GM20431 (cell line): ENCODE measurements around the gene HECTD1.
"Not testable (repeated sequence)": the region's sequence is repeated elsewhere in the genome, so short reads cannot be mapped to it uniquely, and the experiment has no call there.

Experiments used
- in situ Hi-C: fragments of 300-500 bp; cut with MseI, MboI; formaldehyde crosslinking; loops from one replicate; pipeline ENCODE4 v1.15.0; 2020; ENCODE audit warnings: low sequenced_read_pairs; ENCODE audit not compliant: unreplicated experiment

Gene HECTD1

DNA sequence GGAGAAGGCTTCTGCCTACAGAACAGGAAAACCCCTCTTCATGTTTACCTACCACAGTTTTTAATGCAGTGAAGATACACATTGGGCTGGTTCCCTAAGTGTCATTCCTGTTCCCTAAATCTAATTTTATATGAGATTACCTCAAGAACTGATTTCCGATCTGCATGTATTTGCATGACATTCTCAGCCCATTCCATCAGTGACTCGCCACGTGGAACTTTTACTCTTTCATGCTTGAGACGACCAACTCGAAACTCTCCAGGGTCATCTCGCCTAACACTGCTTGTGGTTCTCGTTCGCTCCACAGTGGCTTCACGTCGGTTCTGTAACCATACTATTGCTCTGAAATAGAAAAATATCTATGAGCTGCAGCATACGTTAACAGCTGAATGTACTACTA is 98.3 kb downstream of the HECTD1 start:
- in situ Hi-C loops = no loop called here

DNA sequence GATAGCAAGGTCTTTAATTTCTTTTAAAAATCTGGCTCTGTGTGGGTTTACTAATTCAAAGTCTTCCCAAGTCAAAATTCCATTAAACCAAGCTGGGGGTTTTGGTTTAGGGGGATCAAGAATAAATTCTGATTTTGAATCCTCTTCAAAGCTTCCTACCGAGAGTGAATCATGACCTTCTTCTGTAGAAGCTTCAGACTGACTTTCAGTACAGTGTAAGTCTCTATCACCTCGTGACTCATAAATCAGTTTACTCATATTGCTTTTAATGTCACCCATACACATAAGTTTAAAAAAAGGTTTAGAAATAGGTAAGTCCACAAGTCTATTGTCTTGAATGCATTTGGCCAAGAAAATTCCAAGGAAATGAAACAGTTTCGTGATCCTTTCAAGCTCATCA is 100.8 kb downstream of the HECTD1 start:
- in situ Hi-C loops = no loop called here

DNA sequence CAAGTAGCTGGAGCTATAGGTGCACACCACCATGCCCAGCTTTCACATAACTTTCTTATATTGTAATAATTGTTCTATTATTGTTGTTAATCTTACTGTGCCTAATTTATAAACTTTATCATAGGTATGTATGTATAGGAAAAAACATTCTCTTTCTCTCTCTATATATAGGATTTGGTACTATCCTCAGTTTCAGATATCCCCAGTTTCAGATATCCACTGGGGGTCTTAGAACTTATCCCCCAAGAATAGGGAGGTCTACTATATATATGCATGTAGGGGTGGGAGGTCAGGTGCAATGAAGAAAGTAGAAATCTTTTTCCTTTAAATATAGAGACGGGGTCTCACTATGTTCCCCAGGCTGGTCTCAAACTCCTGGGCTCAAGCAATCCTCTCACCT is 110.5 kb downstream of the HECTD1 start:
- in situ Hi-C loops = no loop called here

DNA sequence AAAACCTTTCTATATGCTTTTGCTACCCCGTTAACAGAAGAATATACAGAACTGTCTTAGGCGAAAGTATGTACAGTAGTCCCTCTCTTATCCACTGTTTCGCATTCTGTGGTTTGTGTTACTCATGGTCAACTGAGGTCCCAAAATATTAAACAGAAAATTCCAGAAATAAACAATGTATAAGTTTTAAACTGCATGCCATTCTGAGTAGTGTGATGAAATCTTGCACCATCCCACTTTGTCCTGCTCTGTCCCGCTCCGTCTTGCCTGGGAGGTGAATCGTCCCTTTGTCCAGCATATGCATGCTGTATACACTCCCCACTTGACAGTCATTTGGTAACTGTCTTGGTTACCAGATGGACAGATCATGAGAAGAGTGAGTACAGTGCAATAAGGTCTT is 111.3 kb downstream of the HECTD1 start:
- in situ Hi-C loops = no loop called here

DNA sequence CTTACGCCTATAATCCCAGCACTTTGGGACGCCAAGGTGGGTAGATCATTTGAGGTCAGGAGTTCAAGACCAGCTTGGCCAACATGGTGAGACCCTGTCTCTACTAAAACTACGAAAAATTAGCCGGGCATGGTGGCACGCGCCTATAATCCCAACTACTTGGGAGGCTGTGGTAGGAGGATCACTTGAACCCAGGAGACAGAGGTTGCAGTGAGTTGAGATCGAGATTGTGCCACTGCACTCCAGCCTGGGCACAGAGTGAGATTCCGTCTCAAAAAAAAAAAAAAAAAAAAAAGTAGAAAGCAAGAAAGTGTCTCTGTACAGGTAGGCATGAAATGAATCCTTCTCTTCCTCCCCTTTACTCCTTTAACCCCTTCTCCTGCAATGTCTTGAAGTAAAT is 111.8 kb downstream of the HECTD1 start:
- in situ Hi-C loops = not testable (repeated sequence)

DNA sequence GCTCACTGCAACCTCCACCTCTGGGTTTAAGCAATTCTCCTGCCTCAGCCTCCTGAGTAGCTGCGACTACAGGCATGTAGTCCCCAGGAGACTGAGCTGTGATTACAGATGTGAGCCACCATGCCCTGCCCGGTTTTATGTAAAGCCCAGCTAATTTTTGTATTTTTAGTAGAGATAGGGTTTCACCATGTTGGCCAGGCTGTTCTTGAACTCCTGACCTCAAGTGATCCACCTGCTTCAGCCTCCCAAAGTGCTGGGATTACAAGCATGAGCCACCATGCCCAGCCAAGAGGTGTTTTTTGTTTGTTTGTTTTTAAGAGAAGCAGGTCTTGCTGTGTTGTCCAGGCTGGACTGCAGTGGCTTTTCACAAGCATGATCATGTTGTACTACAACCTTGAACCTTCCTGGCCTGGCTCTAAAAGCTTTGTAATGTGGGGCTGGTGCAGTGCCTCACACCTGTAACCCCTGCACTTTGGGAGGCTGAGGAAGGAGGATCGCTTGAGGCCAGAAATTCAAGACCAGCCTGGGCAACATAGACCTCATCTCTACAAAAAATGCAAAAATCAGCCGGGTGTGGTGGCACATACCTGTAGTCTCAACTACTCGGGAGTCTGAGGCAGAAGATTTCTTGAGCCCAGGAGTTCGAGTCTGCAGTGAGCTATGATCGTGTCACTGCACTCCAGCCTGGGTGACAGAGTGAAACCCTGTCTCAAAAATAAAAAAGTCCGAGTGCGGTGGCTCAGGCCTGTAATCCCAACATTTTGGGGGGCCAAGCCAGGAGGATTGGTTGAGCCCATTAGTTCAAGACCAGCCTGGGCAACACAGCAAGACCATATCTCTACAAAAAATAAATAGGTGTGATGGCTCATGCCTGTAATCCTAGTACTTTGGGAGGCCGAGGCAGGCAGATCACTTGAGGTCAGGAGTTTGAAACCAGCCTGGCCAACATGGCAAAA is 113.4 kb downstream of the HECTD1 start:
- in situ Hi-C loops = not testable (repeated sequence)

DNA sequence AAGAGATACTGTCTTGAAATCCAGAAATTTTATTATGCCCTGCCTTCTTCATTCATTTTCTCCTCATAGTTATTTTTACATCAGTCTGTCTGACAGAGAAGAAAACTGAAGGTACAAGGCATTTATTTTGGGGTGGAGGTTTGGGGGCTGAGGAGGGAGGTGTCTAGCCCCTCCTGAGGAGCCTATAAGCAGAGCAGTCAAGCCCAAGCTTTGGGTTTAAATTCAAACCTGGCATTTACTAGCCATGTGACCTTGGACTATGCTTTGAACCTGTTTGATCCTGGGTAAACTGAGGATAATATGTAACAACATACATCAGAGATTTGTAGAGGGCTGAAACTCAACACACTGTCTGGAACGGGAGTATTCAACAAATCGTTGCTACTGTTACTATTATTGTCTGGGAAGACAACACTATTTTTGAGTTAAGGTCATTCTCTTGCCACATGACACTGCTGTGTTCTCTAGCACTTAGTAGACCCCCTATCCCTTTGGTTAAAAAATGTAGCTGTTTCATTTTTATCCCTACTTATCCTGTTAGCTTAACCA is 115.4 kb downstream of the HECTD1 start:
- in situ Hi-C loops = no loop called here

DNA sequence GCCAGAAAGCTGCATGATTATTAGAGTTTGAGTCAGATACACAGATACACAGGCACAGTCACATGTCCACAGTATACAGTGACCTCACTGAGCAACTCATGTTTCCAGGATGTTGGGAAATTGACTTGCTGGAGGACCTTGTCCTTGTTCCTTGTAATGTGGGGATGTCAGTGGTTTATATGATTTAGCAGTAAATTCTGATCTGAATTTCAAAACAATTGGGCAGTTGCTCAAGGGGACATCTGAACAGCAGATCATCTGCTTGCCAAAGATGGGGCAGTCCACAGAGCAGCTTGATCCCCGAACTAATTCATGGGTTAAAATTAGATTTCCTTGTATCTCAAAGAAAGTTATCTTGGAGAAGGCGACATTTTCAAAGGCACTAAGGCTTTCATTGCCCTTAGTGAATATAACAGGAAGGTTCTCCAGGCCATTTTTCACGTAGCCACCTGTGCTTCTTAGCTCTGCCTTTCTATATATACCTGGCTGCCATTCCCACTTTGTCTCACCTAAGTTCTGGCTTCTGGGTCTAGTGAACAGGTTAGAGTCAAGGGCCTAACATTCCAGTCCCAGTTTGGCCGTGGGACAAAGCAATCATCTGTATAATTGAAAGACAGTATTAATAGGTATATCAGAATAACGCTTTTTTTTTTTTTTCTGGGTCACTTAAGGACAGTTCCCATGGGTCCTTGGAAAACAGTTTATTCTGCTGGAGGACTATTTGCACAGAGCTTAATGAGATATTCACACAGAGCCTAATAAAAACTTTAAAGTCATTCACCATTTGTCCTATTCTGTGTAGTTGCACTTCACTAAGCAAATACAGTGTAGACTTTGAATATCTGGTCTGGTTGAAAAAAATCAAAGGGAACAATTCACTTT is 116.5 kb downstream of the HECTD1 start:
- in situ Hi-C loops = no loop called here

DNA sequence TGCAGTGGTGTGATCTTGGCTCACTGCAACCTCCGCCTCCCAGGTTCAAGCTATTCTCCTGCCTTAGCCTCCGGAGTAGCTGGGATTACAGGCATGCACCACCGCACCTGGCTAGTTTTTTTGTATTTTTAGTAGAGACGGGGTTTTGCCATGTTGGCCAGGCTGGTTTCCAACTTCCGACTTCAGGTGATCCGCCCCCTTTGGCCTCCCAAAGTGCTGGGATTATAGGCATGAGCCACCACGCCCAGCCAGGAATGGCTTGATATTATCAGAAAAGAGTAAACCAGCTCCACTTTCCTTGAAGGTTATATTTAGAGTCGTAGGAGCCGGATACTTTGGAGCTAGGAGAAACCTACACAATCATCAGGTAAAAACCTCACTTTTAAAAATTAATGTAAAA is 121.1 kb downstream of the HECTD1 start:
- in situ Hi-C loops = not testable (repeated sequence)

DNA sequence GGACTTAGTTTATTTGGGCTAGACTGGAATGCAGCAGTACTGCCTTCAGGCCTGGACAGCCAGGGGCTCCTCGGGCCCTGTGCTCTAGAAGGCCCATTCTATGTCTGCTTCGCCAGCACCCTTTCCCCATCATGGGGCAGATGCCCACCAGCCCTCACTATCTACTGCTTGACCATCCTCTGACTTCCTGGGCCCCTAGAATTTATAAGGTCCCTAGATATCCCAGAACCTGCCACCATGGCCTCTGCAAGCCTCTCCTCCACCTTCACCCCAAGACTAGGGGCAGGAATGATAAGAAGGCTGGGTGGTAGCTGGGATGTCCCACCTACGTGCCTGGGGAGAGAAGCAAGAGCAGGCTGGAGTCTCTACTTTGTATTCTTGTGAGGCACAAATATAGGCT is 122.6 kb downstream of the HECTD1 start:
- in situ Hi-C loops = no loop called here

DNA sequence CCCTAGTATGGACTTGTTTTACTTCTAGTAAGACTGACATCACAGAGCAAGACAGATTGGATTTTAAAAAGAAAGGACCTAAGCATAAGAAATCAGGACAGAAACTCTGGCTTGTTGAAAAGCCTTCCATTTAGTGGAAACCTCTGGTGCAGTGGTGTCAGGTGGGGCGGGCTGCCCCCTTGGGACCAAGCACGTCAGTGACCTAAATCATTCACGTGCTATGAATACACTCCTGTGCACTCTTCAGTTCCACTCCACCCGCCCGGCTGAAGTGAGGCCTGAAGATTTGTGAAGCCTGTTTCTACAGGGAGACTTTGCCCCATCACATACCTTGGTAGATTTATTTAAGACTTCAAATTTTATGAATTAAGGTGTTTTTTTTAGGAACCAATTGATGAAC is 123.2 kb downstream of the HECTD1 start:
- in situ Hi-C loops = no loop called here

DNA sequence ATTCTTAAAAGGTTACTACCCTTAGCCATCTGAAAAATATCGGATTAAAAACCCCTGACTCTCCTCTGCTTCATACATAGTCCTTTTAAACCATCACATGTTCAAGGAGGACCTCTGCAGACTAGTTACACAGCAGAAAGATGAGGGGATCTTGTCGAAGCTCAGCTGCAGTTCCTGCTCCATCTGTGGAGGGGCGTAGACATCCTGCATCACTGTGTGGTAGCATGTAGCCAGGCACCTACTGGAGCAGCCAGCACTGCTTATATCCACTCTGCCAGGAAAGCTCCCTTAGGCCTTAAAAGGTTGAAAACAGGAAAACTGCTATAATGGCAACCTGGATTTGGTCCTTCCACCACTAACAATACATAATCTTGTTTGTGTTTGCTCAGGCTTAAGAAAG is 123.8 kb downstream of the HECTD1 start:
- in situ Hi-C loops = no loop called here

DNA sequence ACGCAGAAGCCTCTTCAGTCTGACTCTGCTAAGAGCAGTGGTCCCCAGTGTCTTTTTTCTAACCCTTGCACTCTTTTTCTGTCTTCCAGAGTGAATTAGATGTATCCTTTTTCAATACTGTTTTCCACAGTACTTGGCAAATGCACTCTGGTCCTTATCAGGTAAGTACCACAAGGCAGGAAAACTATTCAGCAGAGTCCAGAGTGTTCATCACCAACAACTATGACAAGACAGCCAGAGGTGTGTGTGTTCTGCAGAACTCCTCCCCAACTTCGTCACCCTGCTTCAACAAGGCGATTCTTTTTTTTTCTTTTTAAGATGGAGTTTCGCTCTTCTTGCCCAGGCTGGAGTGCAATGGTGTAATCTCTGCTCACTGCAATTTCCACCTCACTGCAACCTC is 127.1 kb downstream of the HECTD1 start:
- in situ Hi-C loops = no loop called here

DNA sequence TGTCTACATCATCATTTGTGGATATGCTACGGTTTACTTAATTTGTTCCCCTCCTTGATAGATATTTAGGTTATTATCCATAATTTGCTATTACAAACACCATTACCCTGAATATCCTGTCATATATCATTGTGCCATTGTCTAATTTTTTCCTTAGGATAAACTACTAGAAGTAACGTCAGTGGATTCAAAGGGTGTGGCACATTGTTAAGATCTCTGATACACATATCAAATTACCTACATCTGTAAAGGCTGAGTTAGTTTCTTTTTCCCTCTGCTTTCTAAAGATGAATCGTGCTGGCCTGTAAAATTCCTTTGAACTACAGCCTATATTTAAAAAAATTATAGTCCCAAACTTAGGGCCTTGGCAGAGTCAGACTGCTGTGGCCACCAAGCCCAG is 127.5 kb downstream of the HECTD1 start:
- in situ Hi-C loops = no loop called here

DNA sequence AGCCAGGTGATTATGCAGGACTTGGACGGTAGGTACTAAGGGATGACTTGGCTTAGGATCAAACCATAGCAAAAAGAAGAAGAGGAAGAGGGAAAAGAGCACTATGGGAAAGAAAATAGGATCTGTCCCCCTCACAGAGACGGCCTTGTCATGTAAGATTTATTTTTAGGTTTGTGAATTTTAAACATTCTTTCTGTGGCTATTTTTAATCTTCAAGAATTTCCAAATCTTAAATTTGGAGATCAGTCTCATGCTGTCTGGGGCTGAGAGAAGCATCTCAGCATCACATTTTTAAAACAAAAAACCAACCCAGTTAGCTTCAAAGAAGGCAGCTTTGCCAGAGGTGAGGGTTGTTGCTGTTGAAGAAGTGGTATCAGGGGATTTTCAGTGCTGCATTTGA is 128.8 kb downstream of the HECTD1 start:
- in situ Hi-C loops = loop anchor here (10.0 kb wide), 1 partner anchor 104 kb away; no protein-coding TSS in a partner anchor

DNA sequence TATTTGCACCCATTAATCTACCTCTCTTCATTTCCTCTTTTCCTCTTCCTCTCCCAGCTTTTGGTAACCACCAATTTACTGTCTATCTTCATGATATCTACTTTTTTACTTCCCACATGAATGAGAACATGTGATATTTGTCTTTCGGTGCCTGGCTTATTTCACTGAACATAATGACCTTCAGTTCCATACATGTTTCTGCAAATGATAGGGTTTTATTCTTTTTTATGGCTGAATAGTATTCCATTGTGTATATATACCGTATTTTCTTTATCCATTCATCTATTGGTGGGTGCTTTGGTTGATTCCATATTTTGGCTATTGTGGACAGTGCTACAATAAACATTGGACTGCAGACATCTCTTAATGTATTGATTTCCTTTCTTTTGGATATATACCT is 132.4 kb downstream of the HECTD1 start:
- in situ Hi-C loops = loop anchor here (10.0 kb wide), 1 partner anchor 100 kb away; no protein-coding TSS in a partner anchor

DNA sequence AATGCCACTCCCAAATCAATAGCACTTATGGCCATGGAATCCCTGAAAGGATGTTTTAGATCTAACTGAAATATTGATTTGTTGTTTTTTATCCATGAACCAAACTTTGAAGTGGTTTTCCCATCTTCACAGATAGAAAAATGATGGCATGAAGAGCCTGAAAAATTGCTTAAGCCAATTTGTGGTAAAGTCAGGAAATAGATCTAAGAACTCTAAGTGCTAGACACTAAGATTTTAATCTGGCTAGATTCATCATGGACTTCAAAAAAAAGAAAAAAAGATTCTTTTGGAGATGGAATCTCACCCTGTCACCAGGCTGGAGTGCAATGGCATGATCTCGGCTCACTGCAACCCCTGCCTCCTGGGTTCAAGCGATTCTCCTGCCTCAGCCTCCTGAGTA is 136.4 kb downstream of the HECTD1 start:
- in situ Hi-C loops = loop anchor here (10.0 kb wide), 1 partner anchor 96 kb away; no protein-coding TSS in a partner anchor

DNA sequence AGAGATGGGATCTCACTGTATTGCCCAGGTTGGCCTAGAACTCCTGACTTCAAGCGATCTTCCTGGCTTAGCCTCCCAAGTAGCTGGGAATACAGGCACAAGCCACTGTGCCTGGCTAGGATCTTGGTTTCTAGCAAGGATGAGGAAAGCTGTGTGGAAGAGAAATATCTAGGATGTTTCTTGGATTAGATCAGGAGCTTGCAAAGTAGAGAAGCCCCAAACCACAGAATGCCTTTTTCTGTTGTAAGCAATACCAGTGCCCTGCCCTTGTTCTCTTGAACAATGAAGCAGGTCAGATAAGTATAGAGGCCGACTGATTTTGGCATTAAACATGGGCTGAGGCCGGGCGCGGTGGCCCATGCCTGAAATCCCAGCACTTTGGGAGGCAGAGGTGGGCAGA is 137.2 kb downstream of the HECTD1 start:
- in situ Hi-C loops = loop anchor here (10.0 kb wide), 1 partner anchor 96 kb away; no protein-coding TSS in a partner anchor

DNA sequence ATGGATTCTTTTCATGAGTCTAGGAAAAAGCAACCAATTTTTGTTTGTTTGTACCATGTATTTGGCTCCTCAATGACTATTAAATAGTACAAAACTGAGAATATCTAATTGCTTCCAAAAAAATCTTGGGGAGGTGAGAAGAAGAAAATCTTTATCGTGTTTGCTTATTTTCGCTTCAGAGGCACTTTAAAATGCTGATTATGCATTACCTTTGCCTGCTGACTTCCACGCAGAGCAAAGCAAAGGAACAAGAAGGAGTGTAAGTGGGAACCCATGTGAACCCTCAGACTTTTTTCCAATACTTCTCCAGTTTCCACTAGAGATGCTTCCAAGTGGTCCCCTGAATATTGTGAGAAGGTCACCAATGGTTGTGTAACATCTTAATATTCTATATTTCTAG is 138.2 kb downstream of the HECTD1 start:
- in situ Hi-C loops = no loop called here

DNA sequence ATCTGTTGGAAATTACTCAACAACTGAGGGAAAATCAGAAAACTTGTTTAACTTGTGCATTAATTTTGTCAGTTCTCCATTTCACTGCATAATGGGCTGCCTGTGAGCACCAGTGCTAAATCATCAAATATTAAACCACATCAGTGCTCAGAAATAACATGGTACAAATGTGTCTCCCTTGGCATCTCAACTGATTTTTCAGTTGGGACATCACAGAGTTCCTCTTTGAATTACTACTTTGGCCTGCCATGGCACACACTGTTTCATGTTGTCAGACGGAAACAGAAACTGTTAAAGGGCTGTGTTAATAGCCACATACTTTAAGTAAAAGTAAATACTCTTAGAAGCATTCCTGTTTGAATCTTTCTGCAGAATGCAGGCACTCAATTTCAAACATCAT is 139.4 kb downstream of the HECTD1 start:
- in situ Hi-C loops = no loop called here

DNA sequence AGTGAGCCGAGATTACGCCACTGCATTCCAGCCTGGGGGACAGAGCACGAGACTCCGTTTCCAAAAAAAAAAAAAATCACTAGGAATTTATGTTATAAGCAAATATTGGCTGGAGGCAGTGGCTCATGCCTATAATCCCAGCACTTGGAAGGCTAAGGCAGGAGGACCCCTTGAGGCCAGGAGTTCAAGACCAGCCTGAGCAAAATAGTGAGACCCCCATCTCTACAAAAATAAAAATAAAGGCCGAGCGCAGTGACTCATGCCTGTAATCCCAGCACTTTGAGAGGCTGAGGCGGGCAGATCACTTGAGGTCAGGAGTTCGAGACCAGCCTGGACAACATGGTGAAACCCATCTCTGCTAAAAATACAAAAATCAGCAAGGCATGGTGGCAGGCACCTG is 144.7 kb downstream of the HECTD1 start:
- in situ Hi-C loops = not testable (repeated sequence)
